Stimulated activated memory B cell treated with anti-CD40 and anti-IgM and Interleukin-4, amounts not matched to agents 10 μg/mL and 1 μg/mL and 100 μg/mL, for 72 hours (primary cell): ENCODE measurements around the gene NHSL1.

ENCODE experiments used
- ATAC-seq: fragments of 150-1000 bp; cut with Tn5 transposase; 2 replicates; pipeline ENCODE4 v1.10.0; 2021
- H3K27ac Mint-ChIP-seq: one replicate; pipeline ENCODE4 v1.8.0; 2022; ENCODE audit warnings: mild to moderate bottlenecking, mixed read lengths
- H3K27me3 Mint-ChIP-seq: one replicate; pipeline ENCODE4 v1.8.0; 2022; ENCODE audit warnings: mixed read lengths
- H3K36me3 Mint-ChIP-seq: one replicate; pipeline ENCODE4 v1.8.0; 2022; ENCODE audit warnings: mixed read lengths
- H3K4me1 Mint-ChIP-seq: one replicate; pipeline ENCODE4 v1.8.0; 2022; ENCODE audit warnings: mixed read lengths
- H3K4me3 Mint-ChIP-seq: one replicate; pipeline ENCODE4 v1.8.0; 2022; ENCODE audit warnings: mild to moderate bottlenecking, moderate library complexity, mixed read lengths
- H3K9me3 Mint-ChIP-seq: one replicate; pipeline ENCODE4 v1.8.0; 2022; ENCODE audit warnings: mixed read lengths

NHSL1 gene

GRCh38 chr6:138509371-138509770, 10.1 kb upstream of the NHSL1 start:
- ATAC-seq, result no peak
- H3K4me1 Mint-ChIP-seq, result no peaks in the 10 kb centered on the region

GRCh38 chr6:138508676-138508988, 9.3 kb upstream of the NHSL1 start:
- Mint-ChIP-seq H3K4me3 (no peak overlapping the region), H3K9me3 (no peaks in the 10 kb centered on the region), H3K36me3 (no peaks in the 10 kb centered on the region), H3K27ac (no peak overlapping the region), H3K27me3 (peaks cover 39% of the 10 kb centered on the region), H3K4me1 (no peaks in the 10 kb centered on the region)
- ATAC-seq, result no peak

More at GRCh38 chr6:138509371-138509770, 10.1 kb upstream of the NHSL1 start:
- Mint-ChIP-seq H3K9me3 (no peaks in the 10 kb centered on the region), H3K36me3 (no peaks in the 10 kb centered on the region), H3K27me3 (peaks cover 36% of the 10 kb centered on the region), H3K4me3 (no peak overlapping the region), H3K27ac (no peak overlapping the region)

GRCh38 chr6:138507977-138508675, 8.8 kb upstream of the NHSL1 start:
- no peak for ATAC-seq
- no peaks in the 10 kb centered on the region for H3K4me1 Mint-ChIP-seq
- H3K36me3 Mint-ChIP-seq, result no peaks in the 10 kb centered on the region
- H3K27ac Mint-ChIP-seq, result no peak overlapping the region
- H3K9me3 Mint-ChIP-seq, result no peaks in the 10 kb centered on the region
- no peak overlapping the region for H3K4me3 Mint-ChIP-seq
- H3K27me3 Mint-ChIP-seq, result peaks cover 39% of the 10 kb centered on the region

GRCh38 chr6:138504764-138505689, 5.7 kb upstream of the NHSL1 start:
- Mint-ChIP-seq H3K9me3 (no peaks in the 10 kb centered on the region), H3K27me3 (peaks cover 39% of the 10 kb centered on the region), H3K36me3 (no peaks in the 10 kb centered on the region), H3K4me3 (no peak overlapping the region), H3K27ac (no peak overlapping the region), H3K4me1 (peaks cover 2% of the 10 kb centered on the region)
- no peak for ATAC-seq

GRCh38 chr6:138503881-138504680, 4.8 kb upstream of the NHSL1 start:
- Mint-ChIP-seq H3K36me3 (no peaks in the 10 kb centered on the region), H3K27ac (no peak overlapping the region), H3K4me1 (peaks cover 12% of the 10 kb centered on the region), H3K4me3 (no peak overlapping the region), H3K27me3 (peaks cover 39% of the 10 kb centered on the region), H3K9me3 (no peaks in the 10 kb centered on the region)
- ATAC-seq, result no peak

- no peaks in the 10 kb centered on the region for H3K9me3 Mint-ChIP-seq
- H3K27me3 Mint-ChIP-seq, result peaks cover 50% of the 10 kb centered on the region
- ATAC-seq, result no peak
- H3K4me3 Mint-ChIP-seq, result no peak overlapping the region
- H3K27ac Mint-ChIP-seq, result no peak overlapping the region
- no peaks in the 10 kb centered on the region for H3K36me3 Mint-ChIP-seq
- peaks cover 22% of the 10 kb centered on the region for H3K4me1 Mint-ChIP-seq
Measured at GRCh38 chr6:138502546-138502945, 3.3 kb upstream of the NHSL1 start.

GRCh38 chr6:138500867-138501446, 1.7 kb upstream of the NHSL1 start:
- no peaks in the 10 kb centered on the region for H3K9me3 Mint-ChIP-seq
- peaks cover 22% of the 10 kb centered on the region for H3K4me1 Mint-ChIP-seq
- no peak overlapping the region for H3K27ac Mint-ChIP-seq
- H3K36me3 Mint-ChIP-seq, result no peaks in the 10 kb centered on the region
- peaks cover 62% of the 10 kb centered on the region for H3K27me3 Mint-ChIP-seq
- no peak overlapping the region for H3K4me3 Mint-ChIP-seq
- no peak for ATAC-seq

GRCh38 chr6:138500045-138500665, 861 bp upstream of the NHSL1 start:
- H3K36me3 Mint-ChIP-seq, result no peaks in the 10 kb centered on the region
- peaks cover 62% of the 10 kb centered on the region for H3K27me3 Mint-ChIP-seq
- no peak overlapping the region for H3K4me3 Mint-ChIP-seq
- no peak overlapping the region for H3K27ac Mint-ChIP-seq
- peaks cover 22% of the 10 kb centered on the region for H3K4me1 Mint-ChIP-seq
- no peak for ATAC-seq
- peaks cover 2% of the 10 kb centered on the region for H3K9me3 Mint-ChIP-seq

- ATAC-seq, result no peak
- H3K9me3 Mint-ChIP-seq, result peaks cover 2% of the 10 kb centered on the region
- H3K4me3 Mint-ChIP-seq, result no peak overlapping the region
- H3K27me3 Mint-ChIP-seq, result peaks cover 59% of the 10 kb centered on the region
- H3K27ac Mint-ChIP-seq, result no peak overlapping the region
- peaks cover 22% of the 10 kb centered on the region for H3K4me1 Mint-ChIP-seq
- no peaks in the 10 kb centered on the region for H3K36me3 Mint-ChIP-seq
Measured at GRCh38 chr6:138498629-138499302, 528 bp downstream of the NHSL1 start.

GRCh38 chr6:138497286-138497685, 2.0 kb downstream of the NHSL1 start:
- Mint-ChIP-seq H3K4me3 (no peak overlapping the region), H3K27ac (no peak overlapping the region), H3K36me3 (no peaks in the 10 kb centered on the region), H3K4me1 (peaks cover 22% of the 10 kb centered on the region), H3K27me3 (peaks cover 51% of the 10 kb centered on the region), H3K9me3 (peaks cover 2% of the 10 kb centered on the region)
- ATAC-seq, result no peak

- H3K27me3 Mint-ChIP-seq, result peaks cover 50% of the 10 kb centered on the region
- H3K4me3 Mint-ChIP-seq, result no peak overlapping the region
- H3K9me3 Mint-ChIP-seq, result peaks cover 2% of the 10 kb centered on the region
Measured at GRCh38 chr6:138494312-138494711, 5.0 kb downstream of the NHSL1 start.

GRCh38 chr6:138493413-138493812, 5.9 kb downstream of the NHSL1 start:
- ATAC-seq, result no peak
- H3K4me3 Mint-ChIP-seq, result no peak overlapping the region

More at GRCh38 chr6:138494312-138494711, 5.0 kb downstream of the NHSL1 start:
- Mint-ChIP-seq H3K4me1 (peaks cover 13% of the 10 kb centered on the region), H3K36me3 (no peaks in the 10 kb centered on the region), H3K27ac (no peak overlapping the region)
- no peak for ATAC-seq

GRCh38 chr6:138492871-138493270, 6.4 kb downstream of the NHSL1 start:
- no peaks in the 10 kb centered on the region for H3K36me3 Mint-ChIP-seq

More at GRCh38 chr6:138493413-138493812, 5.9 kb downstream of the NHSL1 start:
- peaks cover 50% of the 10 kb centered on the region for H3K27me3 Mint-ChIP-seq
- H3K27ac Mint-ChIP-seq, result no peak overlapping the region
- H3K9me3 Mint-ChIP-seq, result peaks cover 2% of the 10 kb centered on the region
- no peaks in the 10 kb centered on the region for H3K36me3 Mint-ChIP-seq
- peaks cover 5% of the 10 kb centered on the region for H3K4me1 Mint-ChIP-seq

GRCh38 chr6:138492113-138492512, 7.2 kb downstream of the NHSL1 start:
- Mint-ChIP-seq H3K27me3 (peaks cover 37% of the 10 kb centered on the region), H3K9me3 (peaks cover 2% of the 10 kb centered on the region), H3K36me3 (no peaks in the 10 kb centered on the region), H3K4me1 (no peaks in the 10 kb centered on the region), H3K27ac (no peak overlapping the region), H3K4me3 (no peak overlapping the region)
- ATAC-seq, result no peak

More at GRCh38 chr6:138492871-138493270, 6.4 kb downstream of the NHSL1 start:
- Mint-ChIP-seq H3K27me3 (peaks cover 44% of the 10 kb centered on the region), H3K4me3 (no peak overlapping the region), H3K4me1 (no peaks in the 10 kb centered on the region), H3K27ac (no peak overlapping the region), H3K9me3 (peaks cover 2% of the 10 kb centered on the region)
- no peak for ATAC-seq
